ENCODE measurements around the gene TCF19.
A peak's percentile ranks its signal among the peaks of the same experiment; 100 is the strongest.

TCF19 gene

DNA sequence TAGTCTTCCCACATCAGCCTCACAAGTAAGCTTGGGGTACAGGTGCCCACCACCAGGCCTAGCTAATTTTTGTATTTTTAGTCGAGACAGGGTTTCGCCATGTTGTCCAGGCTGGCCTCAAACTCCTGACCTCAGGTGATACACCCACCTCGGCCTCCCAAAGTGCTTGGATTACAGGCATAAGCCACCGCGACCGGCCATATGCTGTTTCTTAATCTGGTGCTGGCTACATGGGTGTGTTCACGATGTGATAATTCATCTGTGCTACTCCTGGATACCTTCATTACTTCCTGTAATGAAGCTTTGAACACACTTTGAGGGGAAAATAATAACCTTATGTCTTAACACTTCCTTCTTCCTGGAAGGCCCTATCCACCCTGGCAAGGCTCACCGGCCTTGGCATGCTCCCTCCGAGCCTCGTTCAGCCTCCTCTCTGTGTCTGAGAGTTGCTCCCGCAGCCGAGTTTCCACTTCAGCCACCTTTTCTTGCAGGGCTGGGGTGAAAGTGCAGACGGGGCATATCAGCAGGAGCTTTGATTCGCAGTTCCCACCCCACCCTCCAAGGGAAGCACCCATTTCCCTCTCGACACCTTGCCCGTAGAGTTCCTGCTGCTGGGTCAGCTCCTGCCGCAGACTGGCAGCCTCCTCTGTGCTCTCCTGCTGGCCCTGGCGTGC is 14.0 kb upstream of the TCF19 start:
- POLR2A ChIA-PET (ENCODE audit: low non-redundant PET): no interaction called here

DNA sequence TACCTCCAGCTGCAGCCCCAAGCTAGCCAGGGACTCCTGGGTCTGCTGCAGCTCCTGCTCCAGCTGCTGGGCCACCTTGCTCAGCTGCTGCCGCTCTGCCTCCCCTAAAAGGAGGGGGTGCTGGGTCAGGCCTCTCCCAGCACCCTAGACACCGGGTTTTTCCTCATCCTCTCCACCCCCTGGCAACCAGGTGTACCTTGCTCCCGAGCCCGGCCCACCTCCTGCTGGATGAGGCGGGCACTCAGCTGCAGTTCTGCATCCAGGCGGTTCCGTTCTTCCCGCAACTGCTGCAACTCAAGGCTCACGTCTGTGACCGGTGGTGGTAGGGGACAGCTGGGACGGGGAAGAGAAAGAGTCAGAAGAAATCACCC is 13.4 kb upstream of the TCF19 start:
- H3K27ac ChIP-seq: no peak overlapping the region; the same call in 1 of the 2 replicates
- TF ChIP-seq, protein P1, sequence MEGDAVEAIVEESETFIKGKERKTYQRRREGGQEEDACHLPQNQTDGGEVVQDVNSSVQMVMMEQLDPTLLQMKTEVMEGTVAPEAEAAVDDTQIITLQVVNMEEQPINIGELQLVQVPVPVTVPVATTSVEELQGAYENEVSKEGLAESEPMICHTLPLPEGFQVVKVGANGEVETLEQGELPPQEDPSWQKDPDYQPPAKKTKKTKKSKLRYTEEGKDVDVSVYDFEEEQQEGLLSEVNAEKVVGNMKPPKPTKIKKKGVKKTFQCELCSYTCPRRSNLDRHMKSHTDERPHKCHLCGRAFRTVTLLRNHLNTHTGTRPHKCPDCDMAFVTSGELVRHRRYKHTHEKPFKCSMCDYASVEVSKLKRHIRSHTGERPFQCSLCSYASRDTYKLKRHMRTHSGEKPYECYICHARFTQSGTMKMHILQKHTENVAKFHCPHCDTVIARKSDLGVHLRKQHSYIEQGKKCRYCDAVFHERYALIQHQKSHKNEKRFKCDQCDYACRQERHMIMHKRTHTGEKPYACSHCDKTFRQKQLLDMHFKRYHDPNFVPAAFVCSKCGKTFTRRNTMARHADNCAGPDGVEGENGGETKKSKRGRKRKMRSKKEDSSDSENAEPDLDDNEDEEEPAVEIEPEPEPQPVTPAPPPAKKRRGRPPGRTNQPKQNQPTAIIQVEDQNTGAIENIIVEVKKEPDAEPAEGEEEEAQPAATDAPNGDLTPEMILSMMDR (conservative IDR thresholded peaks at IDR 0.05; ENCODE audit: low read depth): no peak
- DNase-seq (ENCODE audit: low spot score): no peak
- POLR2A ChIA-PET (ENCODE audit: low non-redundant PET): no interaction called here
- CTCF ChIA-PET: interaction anchor here (0.6 kb wide), 1 partner anchor 144 kb away, joined by 3 read pairs; no protein-coding TSS in a partner anchor

More for the DNA sequence above, 14.0 kb upstream of the TCF19 start:
- CTCF ChIA-PET: no interaction called here
- TF ChIP-seq, protein P1 (conservative IDR thresholded peaks at IDR 0.05; ENCODE audit: low read depth): no peak
- H3K27ac ChIP-seq: peak overlapping the region; percentile 63
- DNase-seq (ENCODE audit: low spot score): no peak

- DNase-seq (ENCODE audit: low spot score): no peak
- H3K27ac ChIP-seq: no peak overlapping the region
- POLR2A ChIA-PET (ENCODE audit: low non-redundant PET): no interaction called here
- CTCF ChIA-PET: interaction anchor here (0.6 kb wide), 2 partner anchors 49 to 144 kb away, joined by 3 to 5 read pairs; no protein-coding TSS in a partner anchor
- TF ChIP-seq, protein P1 (conservative IDR thresholded peaks at IDR 0.05; ENCODE audit: low read depth): no peak
Measured at GRCh38 chr6:31145386-31145785, 13.0 kb upstream of the TCF19 start.

DNA sequence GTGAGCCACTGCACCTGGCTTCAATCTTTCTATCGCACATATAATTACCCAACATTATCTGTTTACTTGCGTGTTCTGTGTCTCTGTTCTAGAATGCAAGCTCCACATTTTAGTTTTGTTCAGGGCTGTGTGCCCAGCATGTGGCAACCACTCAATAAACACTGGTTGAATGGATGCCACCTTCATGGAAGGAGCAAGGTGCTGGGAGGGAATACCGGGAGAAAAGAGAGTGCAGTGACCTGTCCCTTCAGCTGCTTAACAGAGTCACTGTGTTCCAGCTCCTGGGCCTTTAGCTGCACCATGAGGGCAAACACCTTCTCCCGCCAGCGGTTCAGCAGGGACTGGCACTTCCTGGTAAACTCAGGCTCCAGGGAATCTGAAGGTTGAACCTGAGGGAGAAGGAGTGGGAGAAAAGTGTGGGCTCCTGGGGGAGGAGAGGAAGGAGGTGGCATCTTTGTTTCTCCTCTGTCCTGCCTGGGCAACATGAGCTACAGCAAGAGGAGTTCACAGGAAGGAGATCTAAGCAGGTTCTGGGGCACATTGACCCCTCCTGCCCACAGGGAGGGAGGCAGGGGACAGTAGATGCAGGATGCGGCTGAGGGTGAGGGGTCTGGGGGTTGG is 8.5 kb upstream of the TCF19 start:
- H3K27ac ChIP-seq: peak overlapping the region; percentile 15; the same call in 1 of the 2 replicates
- POLR2A ChIA-PET (ENCODE audit: low non-redundant PET): no interaction called here
- TF ChIP-seq, protein P1 (conservative IDR thresholded peaks at IDR 0.05; ENCODE audit: low read depth): no peak
- no peak for DNase-seq (ENCODE audit: low spot score)
- CTCF ChIA-PET: interaction anchor here (1.1 kb wide), 1 partner anchor 216 kb away, joined by 3 read pairs; no protein-coding TSS in a partner anchor

GRCh38 chr6:31152781-31153180 is 5.6 kb upstream of the TCF19 start:
- peak overlapping the region; percentile 13 for H3K27ac ChIP-seq
- ChIA-PET POLR2A (ENCODE audit: low non-redundant PET) (interaction anchor here (0.7 kb wide), 1 partner anchor 15 kb away, joined by 3 read pairs; no protein-coding TSS in a partner anchor), CTCF (interaction anchor here (0.6 kb wide), 1 partner anchor 34 kb away, joined by 3 read pairs; no protein-coding TSS in a partner anchor)
- TF ChIP-seq, protein P1 (conservative IDR thresholded peaks at IDR 0.05; ENCODE audit: low read depth): no peak
- DNase-seq (ENCODE audit: low spot score): no peak

DNA sequence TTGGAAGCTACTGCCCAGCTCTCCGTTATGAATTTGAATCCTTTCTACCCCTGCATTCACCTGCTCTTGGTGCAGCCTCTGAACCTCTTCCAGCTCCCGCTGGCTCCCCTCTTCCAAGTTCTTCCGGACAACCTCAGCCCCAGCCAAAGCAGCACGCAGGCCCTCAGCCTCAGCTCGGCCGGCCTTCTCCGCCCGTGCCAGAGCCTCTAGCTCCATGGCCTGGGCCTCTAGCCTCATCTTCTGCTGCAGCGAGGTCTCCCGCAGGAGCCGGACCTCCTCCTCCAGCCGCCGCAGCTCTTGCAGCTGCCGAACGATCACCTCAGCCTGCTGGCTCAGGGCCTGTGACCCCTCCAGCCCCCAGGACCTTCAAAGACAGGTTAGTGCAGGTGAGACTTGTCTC is 4.0 kb upstream of the TCF19 start:
- no peak for DNase-seq (ENCODE audit: low spot score)
- TF ChIP-seq, protein P1 (conservative IDR thresholded peaks at IDR 0.05; ENCODE audit: low read depth): no peak
- ChIA-PET CTCF (interaction anchor here (0.6 to 0.7 kb wide), 2 partner anchors 42 to 958 kb away, joined by 3 to 4 read pairs; no protein-coding TSS in a partner anchor), POLR2A (ENCODE audit: low non-redundant PET) (no interaction called here)
- no peak overlapping the region for H3K27ac ChIP-seq

Measured in RWPE1 (cell line).